MV-4-11 (cell line): ENCODE data around the gene NR6A1.
"Not testable (repeated sequence)": the region's sequence is repeated elsewhere in the genome, so short reads cannot be mapped to it uniquely, and the experiment has no call there.

Experiments
- DNase-seq: peaks from one replicate; lab custom pipeline; 2025; lab: John Stamatoyannopoulos, UW

The NR6A1 gene

GRCh38 chr9:124760719-124761118 is 10.4 kb downstream of the NR6A1 start:
- no peak for DNase-seq

- no peak for DNase-seq
These were observed 11.8 kb downstream of the NR6A1 start for GRCh38 chr9:124759327-124759726.

GRCh38 chr9:124758691-124759090 is 12.4 kb downstream of the NR6A1 start:
- DNase-seq = no peak

DNA sequence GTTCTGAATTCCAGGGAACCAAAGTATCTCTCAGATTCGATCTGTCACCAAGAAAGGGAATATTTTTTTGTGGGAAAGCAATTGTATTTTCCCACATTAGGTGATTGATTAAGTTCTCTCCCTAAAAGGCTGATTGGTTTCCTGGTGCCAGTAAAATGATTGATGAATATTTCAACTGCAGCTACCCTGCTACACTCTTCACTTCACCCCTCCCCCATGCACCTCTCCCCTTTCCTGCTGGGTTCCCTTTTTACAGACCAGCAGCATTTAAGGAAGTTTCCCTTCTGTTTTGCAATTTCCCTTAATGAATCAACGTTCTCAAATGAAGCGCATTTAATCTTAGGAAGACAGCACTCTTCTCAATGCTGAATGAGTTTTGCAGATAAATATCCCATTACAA is 13.1 kb downstream of the NR6A1 start:
- peak; percentile 87 for DNase-seq

DNA sequence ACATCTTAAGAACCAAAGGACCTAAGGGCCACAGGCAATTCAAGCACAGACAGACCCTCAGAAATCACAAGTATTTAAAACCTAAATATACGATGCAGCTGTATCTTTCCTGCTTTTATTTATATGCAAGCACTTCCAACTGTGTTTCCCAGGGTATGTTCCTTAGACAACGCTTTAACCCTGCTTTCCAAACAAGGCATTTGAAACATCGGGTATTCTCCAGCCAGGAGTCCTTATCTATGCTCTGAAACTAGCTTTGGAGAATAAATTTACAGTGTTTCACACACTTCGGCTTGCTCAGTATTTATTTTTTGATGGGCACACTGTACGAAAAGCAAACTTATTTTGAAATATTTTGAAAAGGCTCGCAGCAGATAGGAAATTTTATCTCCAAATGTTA is 13.5 kb downstream of the NR6A1 start:
- no peak for DNase-seq

DNA sequence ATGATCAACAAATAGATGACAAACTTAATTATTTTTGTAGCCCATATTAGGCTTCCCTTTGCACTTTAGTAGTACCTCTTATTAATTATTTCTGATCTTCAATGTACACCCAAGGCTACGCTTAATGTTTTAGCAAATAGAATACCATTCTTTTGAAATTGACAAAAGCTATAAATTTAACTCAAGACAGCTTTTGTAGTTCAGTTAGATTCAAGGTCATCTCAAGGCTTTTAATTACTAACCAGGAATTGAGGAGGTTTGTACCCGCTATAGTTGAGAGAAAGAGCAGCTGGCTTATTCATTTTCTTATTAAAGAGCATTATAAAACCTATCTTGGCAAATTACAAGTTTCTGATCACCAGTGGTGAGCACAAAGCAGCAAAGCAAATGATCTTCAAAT is 15.1 kb downstream of the NR6A1 start:
- DNase-seq = no peak

DNA sequence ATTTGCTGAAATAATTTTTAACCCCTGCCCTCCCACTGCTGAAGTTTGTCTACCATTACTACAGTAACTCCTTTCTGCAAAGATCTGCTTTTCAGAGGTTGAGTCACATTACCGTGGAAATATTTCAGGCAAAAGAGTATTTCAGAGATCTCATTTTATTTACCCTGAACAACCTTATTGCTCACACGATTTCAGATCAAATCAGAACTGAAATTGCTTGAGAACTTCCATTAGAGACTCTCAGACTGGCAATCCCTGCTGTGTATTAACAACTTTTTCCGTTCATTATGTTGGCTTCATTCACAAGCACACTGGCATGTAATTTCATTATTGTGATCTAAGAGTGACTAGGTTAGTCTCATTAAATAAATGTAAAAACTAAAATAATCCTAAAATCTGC is 16.1 kb downstream of the NR6A1 start:
- DNase-seq = no peak

DNA sequence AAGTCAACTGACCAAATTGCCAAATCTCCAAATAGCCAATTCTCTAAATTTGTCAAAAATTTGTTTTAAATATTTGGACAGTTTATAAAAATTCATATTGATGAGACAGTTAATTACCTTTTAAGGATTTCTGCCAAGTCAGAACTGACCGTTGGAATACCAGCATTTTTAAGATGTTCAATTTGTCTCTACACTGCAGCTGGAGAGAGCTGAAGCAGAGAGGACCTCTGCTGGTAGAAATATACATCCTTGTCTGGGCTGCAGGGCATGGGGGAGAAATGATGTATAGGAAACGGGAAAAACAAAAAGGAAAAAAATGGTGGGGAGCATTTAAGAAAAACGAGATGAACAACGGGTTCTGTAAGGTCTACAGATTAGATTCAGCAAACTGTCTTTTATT is 16.8 kb downstream of the NR6A1 start:
- DNase-seq = peak; percentile 16

- no peak for DNase-seq
These were observed 18.1 kb downstream of the NR6A1 start for GRCh38 chr9:124752967-124753366.

DNA sequence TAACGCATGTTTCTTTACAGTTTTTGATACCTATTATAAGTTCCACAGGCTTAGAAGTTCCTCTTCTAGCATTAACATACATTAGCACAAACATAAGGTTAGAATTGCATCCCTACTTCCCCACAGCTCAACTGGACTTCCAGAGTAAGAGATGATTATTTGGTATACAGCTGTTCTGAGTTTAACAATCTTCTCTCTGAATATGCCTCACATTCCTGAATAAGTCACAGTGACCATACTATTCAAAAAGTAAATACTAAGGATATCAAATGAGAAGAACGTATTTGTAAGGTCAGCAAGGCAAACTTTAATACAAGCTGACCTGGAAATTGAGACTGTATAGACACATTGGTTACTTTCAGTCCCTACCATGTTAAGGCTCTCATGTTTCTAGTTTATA is 21.3 kb downstream of the NR6A1 start:
- DNase-seq = peak; percentile 8

DNA sequence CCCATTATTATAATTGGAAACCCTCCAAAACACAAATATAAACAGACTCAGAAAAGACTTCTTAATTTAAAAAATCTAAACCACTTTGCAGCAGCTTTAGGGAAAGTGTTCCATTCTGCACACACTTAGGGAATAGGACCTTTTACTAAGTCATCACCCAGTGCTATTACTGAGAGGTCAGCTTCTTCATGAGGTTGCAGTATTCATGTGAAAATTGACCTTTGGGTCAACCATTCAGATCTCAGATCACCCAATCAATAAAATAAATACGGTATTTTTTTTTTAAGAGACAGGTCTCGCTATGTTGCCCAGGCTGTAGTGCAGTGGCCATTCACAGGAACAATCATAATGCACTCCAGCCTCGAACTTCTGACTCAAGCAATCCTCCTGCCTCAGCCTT is 21.8 kb downstream of the NR6A1 start:
- DNase-seq = no peak

GRCh38 chr9:124747065-124747464 is 24.0 kb downstream of the NR6A1 start:
- no peak for DNase-seq

DNA sequence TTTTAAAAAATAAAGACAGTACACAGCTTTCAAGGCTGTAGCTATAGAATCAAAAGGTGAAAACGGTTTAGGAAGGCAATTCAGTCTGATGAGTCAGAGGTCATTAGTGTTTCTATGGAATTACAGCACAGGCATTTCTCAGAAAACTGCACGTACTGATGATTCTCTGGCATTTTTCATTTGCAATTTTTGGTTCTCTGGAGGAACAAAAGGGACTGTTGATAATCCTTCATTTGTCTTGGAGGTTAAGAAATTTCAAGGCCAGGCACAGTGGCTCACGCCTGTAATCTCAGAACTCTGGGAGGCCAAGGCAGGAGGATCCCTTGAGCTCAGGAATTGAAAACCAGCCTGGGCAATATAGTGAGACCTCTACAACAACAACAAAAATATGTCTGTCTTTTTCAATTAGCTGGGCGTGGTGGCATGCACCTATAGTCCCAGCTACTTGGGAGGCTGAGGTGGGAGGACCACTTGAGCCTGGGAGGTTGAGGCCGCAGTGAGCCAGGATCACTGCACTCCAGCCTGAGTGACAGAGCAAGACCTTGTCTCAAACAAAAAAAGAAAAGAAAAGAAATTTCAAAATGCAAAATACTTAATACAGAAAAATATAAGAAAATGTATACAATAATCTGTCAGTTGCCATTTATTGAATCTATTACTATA is 27.3 kb downstream of the NR6A1 start:
- DNase-seq = peak; percentile 22

DNA sequence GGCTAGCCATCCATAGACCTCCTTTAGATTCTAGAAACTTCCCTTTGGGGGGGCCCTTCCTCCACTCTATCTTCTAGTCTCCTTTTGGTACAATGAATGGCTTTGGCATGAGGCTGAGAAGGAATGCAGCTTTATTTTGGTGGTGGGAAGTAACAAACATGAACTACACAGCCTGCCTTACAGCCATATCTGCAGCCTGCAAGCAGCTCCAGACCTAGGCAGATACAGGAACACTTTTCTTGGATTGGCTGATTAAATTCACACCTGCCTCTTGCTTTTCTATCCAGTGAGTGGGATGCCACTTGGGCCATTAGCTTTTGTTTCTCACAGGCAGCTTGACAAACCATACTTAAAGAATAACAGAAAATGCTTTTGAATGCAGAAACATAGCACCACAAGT is 28.2 kb downstream of the NR6A1 start:
- no peak for DNase-seq

GRCh38 chr9:124741662-124742061 is 29.4 kb downstream of the NR6A1 start:
- DNase-seq = no peak

DNA sequence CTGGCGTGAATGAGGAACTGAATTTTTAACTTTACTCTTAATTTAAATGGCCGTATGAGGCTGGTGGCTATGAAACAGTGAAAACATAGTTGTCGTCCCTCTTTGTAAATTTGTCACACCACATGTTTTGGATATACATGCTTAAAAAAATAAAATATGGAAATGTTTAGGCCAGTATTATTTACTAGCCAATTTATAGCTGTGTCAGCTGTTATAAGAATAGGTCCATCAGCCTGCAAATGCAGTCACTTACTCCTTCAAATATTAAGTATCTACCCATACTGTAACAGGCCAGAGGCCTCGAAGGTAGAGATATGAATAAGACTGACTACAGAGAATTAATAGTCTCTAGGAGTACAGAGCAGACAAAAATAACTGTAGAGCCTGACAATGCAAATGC is 30.0 kb downstream of the NR6A1 start:
- DNase-seq = no peak

DNA sequence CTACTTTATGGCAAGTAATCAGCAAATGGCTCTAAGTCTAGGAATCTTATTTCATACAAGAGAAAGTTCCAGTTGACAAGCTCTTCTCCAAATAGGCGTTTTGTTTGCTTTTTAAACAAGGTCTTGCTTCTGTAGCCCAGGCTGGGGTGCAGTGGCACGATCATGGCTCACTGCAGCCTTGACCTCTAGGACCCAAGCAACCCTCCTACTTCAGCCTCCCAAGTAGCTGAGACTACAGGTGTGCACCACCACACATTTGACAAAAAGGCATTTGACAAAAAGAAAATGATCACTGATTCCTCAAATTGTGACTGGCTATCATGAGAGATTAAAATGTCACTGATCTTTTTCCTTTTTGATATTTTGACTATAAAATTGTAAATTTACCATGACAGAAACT is 31.8 kb downstream of the NR6A1 start:
- no peak for DNase-seq

- DNase-seq = not testable (repeated sequence)
These were observed 33.0 kb downstream of the NR6A1 start for GRCh38 chr9:124738075-124738474.

- peak; percentile 30 for DNase-seq
These were observed 36.0 kb downstream of the NR6A1 start for GRCh38 chr9:124735121-124735520.

DNA sequence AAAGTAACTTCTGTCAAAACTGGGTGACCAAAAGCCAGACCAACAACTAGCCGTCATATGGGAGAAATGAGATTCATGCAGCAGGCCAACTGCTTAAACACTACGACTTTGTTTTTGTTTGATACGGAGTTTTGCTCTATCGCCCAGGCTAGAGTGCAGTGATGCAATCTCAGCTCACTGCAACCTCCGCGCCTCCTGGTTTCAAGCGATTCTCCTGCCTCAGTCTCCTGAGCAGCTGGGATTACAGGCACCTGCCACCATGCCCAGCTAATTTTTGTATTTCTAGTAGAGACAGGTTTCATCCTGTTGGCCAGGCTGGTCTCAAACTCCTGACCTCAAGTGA is 36.4 kb downstream of the NR6A1 start:
- not testable (repeated sequence) for DNase-seq

DNA sequence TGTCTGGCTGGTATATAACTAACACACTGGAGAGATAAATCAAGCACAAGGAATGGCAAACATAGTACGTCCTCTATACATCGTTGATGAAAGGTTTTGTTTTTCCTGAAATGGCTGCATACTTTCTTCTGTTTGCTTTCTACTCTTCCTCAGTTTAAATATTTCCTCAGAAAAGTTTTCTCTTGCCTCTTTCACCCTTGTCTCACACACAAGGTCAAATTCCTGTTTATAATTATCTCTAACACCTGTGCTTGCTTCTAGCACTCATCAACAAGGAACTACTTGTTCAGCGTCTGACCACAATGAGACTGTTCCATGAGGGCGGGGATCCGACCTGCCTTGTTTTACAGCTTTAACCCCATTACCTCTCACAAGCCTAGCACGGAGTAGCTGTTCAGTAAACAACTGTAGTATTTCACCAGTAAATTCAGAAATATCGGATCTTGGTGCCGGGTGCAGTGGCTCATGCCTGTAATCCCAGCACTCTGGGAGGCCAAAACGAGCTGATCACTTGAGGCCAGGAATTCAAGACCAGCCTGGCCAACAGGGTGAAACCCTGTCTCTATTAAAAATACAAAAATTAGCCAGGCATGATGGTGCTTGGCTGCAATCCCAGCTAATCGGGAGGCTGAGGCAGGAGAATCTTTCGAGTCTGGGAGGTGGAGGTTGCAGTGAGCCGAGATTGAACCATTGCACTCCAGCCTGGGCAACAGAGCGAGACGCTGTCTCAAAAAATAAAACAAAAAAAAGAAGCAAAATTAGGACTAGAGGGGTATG is 37.0 kb downstream of the NR6A1 start:
- DNase-seq = no peak

DNA sequence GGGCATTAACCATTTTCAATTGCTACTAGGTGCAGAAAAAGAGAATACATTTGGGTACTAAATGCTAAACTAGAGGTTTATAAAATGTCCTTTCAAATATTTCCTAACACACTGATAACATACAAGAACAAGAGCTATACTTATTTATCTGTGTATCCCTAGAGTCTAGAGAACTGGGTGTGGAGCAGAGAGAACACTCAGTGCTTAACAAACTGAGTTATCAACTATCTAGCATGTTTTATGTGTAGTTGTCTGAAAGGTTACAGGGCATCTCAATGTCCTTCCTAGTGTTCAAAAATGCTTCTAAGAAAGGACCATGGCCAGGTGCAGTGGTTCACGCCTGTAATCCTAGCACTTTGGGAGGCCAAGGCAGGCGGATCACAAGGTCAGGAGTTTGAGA is 40.3 kb downstream of the NR6A1 start:
- no peak for DNase-seq

DNA sequence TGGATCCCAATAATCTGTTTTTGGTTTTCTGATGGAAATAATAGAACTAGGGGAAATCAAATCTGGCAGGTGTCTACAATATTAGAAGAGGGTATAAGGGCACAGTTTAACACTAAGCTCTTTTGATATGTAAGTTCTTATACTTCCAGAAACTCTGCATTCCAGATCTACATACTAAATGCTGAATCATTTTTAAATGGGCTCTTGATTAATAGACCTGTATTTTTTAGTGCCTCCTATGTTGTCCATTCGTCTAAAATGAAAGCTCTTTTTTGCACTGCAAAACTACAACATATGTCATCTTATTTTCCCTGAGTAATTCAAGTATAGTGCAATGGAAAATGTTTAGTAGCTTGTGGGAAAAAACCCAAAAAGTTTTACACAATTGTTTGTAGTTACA is 44.2 kb downstream of the NR6A1 start:
- DNase-seq = no peak

- DNase-seq = no peak
These were observed 46.1 kb downstream of the NR6A1 start for GRCh38 chr9:124725068-124725452.
